Pulmonary artery endothelial cell (primary cell): ENCODE measurements around the gene ANGPTL8. TPM values are rescaled to one million over a fixed set of nuclear protein-coding genes. Genes with fewer than 3 reads are reported as not detected.

Experiments
- DNase-seq: peaks from one replicate; pipeline ENCODE4 v3.0.0-alpha.2; 2011; ENCODE audit warnings: low read depth, low spot score
- total RNA-seq: library from RNA; depleted of rRNA; stranded (reverse); fragments of >200 nt; gene quantifications from 2 replicates; pipeline ENCODE4 v1.2.3, GENCODE V29; 2014

ANGPTL8 gene
- total RNA-seq = not detected in 2 replicates

- no peak for DNase-seq
These were observed at the start of gene ANGPTL8 for GRCh38 chr19:11239377-11240000. Gene ANGPTL8 (plus strand): TSS chr19:11239619. CDS start chr19:11239638, 19 bp downstream.

- no peak for DNase-seq
These were observed 48.9 kb upstream of the ANGPTL8 start for GRCh38 chr19:11190501-11190900.

- DNase-seq = no peak
These were observed 48.1 kb upstream of the ANGPTL8 start for GRCh38 chr19:11191273-11191755.

- DNase-seq = no peak
These were observed 47.5 kb upstream of the ANGPTL8 start for GRCh38 chr19:11191934-11192333.

- no peak for DNase-seq
These were observed 46.2 kb upstream of the ANGPTL8 start for GRCh38 chr19:11192957-11193939.

- no peak for DNase-seq
These were observed 45.2 kb upstream of the ANGPTL8 start for GRCh38 chr19:11194173-11194572.

GRCh38 chr19:11194656-11195558, 44.5 kb upstream of the ANGPTL8 start:
- DNase-seq = no peak

- no peak for DNase-seq
These were observed 43.7 kb upstream of the ANGPTL8 start for GRCh38 chr19:11195681-11196080.

- DNase-seq = no peak
These were observed 42.8 kb upstream of the ANGPTL8 start for GRCh38 chr19:11196406-11197287.

GRCh38 chr19:11197291-11198174, 41.9 kb upstream of the ANGPTL8 start, which contains the start of gene KANK2:
Gene KANK2 (minus strand): TSS chr19:11197545. CDS start chr19:11194511, 3,034 bp downstream.
- DNase-seq = no peak

- no peak for DNase-seq
These were observed 41.3 kb upstream of the ANGPTL8 start for GRCh38 chr19:11198175-11198534.

GRCh38 chr19:11198769-11199424, 40.5 kb upstream of the ANGPTL8 start:
- no peak for DNase-seq

- no peak for DNase-seq
These were observed 39.9 kb upstream of the ANGPTL8 start for GRCh38 chr19:11199517-11199916.

GRCh38 chr19:11200015-11200574, 39.3 kb upstream of the ANGPTL8 start:
- no peak for DNase-seq

GRCh38 chr19:11200931-11201330, 38.5 kb upstream of the ANGPTL8 start:
- no peak for DNase-seq

GRCh38 chr19:11201791-11202190, 37.6 kb upstream of the ANGPTL8 start:
- no peak for DNase-seq

- DNase-seq = no peak
These were observed 36.8 kb upstream of the ANGPTL8 start for GRCh38 chr19:11202488-11203193.
